ENCODE measurements around the gene TAAR2.
"Not testable (repeated sequence)": the region's sequence is repeated elsewhere in the genome, so short reads cannot be mapped to it uniquely, and the experiment has no call there.

The TAAR2 gene

GRCh38 chr6:132614554-132614953 is 9.5 kb downstream of the TAAR2 start:
- no peak for DNase-seq (ENCODE audit: extremely low read depth in 1 of 2, low read depth in 1 of 2)

- no peak for DNase-seq (ENCODE audit: extremely low read depth in 1 of 2, low read depth in 1 of 2)
Observed at GRCh38 chr6:132612449-132613108, 11.5 kb downstream of the TAAR2 start.

GRCh38 chr6:132611616-132612015 is 12.5 kb downstream of the TAAR2 start:
- DNase-seq (ENCODE audit: extremely low read depth in 1 of 2, low read depth in 1 of 2): no peak

GRCh38 chr6:132607544-132608233 is 16.4 kb downstream of the TAAR2 start:
- DNase-seq (ENCODE audit: extremely low read depth in 1 of 2, low read depth in 1 of 2): no peak

- DNase-seq (ENCODE audit: extremely low read depth in 1 of 2, low read depth in 1 of 2): no peak
Observed at GRCh38 chr6:132604635-132605152, 19.4 kb downstream of the TAAR2 start.

- DNase-seq (ENCODE audit: extremely low read depth in 1 of 2, low read depth in 1 of 2): not testable (repeated sequence)
Observed at GRCh38 chr6:132600900-132601299, 23.2 kb downstream of the TAAR2 start.

GRCh38 chr6:132598473-132598872 is 25.6 kb downstream of the TAAR2 start:
- DNase-seq (ENCODE audit: extremely low read depth in 1 of 2, low read depth in 1 of 2): no peak

- DNase-seq (ENCODE audit: extremely low read depth in 1 of 2, low read depth in 1 of 2): no peak
Observed at GRCh38 chr6:132596201-132596600, 27.9 kb downstream of the TAAR2 start.

- DNase-seq (ENCODE audit: extremely low read depth in 1 of 2, low read depth in 1 of 2): no peak
Observed at GRCh38 chr6:132592855-132593254, 31.2 kb downstream of the TAAR2 start.

- DNase-seq (ENCODE audit: extremely low read depth in 1 of 2, low read depth in 1 of 2): no peak
Observed at GRCh38 chr6:132590362-132590761, 33.7 kb downstream of the TAAR2 start.

- DNase-seq (ENCODE audit: extremely low read depth in 1 of 2, low read depth in 1 of 2): no peak
Observed at GRCh38 chr6:132589454-132589853, 34.6 kb downstream of the TAAR2 start, which contains the start of gene TAAR5. Gene TAAR5, minus strand, starts transcription at chr6:132589741. Its CDS starts 55 bp downstream, at chr6:132589686.

GRCh38 chr6:132587424-132587823 is 36.7 kb downstream of the TAAR2 start:
- no peak for DNase-seq (ENCODE audit: extremely low read depth in 1 of 2, low read depth in 1 of 2)

- no peak for DNase-seq (ENCODE audit: extremely low read depth in 1 of 2, low read depth in 1 of 2)
Observed at GRCh38 chr6:132584698-132585097, 39.4 kb downstream of the TAAR2 start.

- no peak for DNase-seq (ENCODE audit: extremely low read depth in 1 of 2, low read depth in 1 of 2)
Observed at GRCh38 chr6:132571774-132572173, 52.3 kb downstream of the TAAR2 start.

GRCh38 chr6:132570221-132570777 is 53.8 kb downstream of the TAAR2 start, which contains the start of gene TAAR6:
Gene TAAR6, plus strand, starts transcription at chr6:132570322. Its CDS starts 0 bp downstream, at chr6:132570322.
- DNase-seq (ENCODE audit: extremely low read depth in 1 of 2, low read depth in 1 of 2): no peak

- DNase-seq (ENCODE audit: extremely low read depth in 1 of 2, low read depth in 1 of 2): no peak
Observed at GRCh38 chr6:132569170-132569569, 54.9 kb downstream of the TAAR2 start.

- no peak for DNase-seq (ENCODE audit: extremely low read depth in 1 of 2, low read depth in 1 of 2)
Observed at GRCh38 chr6:132568611-132569010, 55.5 kb downstream of the TAAR2 start.

- DNase-seq (ENCODE audit: extremely low read depth in 1 of 2, low read depth in 1 of 2): no peak
Observed at GRCh38 chr6:132567566-132567965, 56.5 kb downstream of the TAAR2 start.
